ENCODE data around the gene PDIA2.
"Not testable (repeated sequence)": the region's sequence is repeated elsewhere in the genome, so short reads cannot be mapped to it uniquely, and the experiment has no call there.

Gene PDIA2

DNA sequence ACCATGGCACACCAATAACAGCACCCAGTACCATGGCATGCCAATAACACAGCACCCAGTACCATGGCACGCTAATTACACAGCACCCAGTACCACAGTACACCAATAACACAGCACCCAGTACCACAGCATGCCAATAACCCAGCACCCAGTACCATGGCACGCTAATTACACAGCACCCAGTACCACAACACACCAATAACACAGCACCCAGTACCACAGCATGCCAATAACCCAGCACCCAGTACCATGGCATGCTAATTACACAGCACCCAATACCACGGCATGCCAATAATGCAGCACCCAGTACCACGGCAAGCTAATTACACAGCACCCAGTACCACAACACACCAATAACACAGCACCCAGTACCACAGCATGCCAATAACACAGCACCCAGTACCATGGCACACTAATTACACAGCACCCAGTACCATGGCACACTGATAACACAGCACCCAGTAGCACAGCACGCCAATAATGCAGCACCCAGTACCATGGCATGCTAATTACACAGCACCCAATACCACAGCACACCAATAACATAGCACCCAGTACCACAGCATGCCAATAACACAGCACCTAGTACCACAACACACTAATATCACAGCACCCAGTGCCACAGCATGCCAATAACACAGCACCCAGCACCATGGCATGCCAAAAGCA lies 51.3 kb downstream of the PDIA2 start:
- H3K27me3 ChIP-seq (ENCODE audit: control insufficient read depth in 1 of 2, insufficient read depth in 1 of 2, low read length in 2 of 2); H3K9me3 ChIP-seq (ENCODE audit: control insufficient read depth, low read length); H3K36me3 ChIP-seq (ENCODE audit: control insufficient read depth in 1 of 2, insufficient read depth in 2 of 2, low read depth in 1 of 2, low read length in 2 of 2); H2BK5ac ChIP-seq (ENCODE audit: low read depth, low read length, poor library complexity, severe bottlenecking); H2BK12ac ChIP-seq (ENCODE audit: low read length in 2 of 2); H3K4me2 ChIP-seq (ENCODE audit: low read length, poor library complexity, severe bottlenecking); H2AK5ac ChIP-seq (ENCODE audit: low read length, severe bottlenecking); DNase-seq; H3K4ac ChIP-seq (ENCODE audit: low read depth in 1 of 2, low read length in 2 of 2); H3K27ac ChIP-seq (ENCODE audit: low read length, poor library complexity, severe bottlenecking); H3K9ac ChIP-seq (ENCODE audit: low read length); H2BK120ac ChIP-seq (ENCODE audit: low read depth, low read length); H2AFZ ChIP-seq (ENCODE audit: low read depth, low read length); H3K4me3 ChIP-seq (ENCODE audit: insufficient read depth in 1 of 2, low read depth in 1 of 2, low read length in 2 of 2): not testable (repeated sequence)
- peak overlapping the region; percentile 75 for H4K8ac ChIP-seq (ENCODE audit: low read length)
- 97% methylated on average over 5 of the region's 5 CpGs for WGBS
- peak overlapping the region in 1 of 2 experiments; percentile 44 for H3K18ac ChIP-seq (ENCODE audit: low read depth in 1 of 2, low read length in 2 of 2)
- H3K4me1 ChIP-seq (ENCODE audit: control insufficient read depth, insufficient read depth, low read depth, low read length) = peaks cover 12% of the 10 kb centered on the region
- peak overlapping the region in 1 of 2 experiments; percentile 50 for H3K14ac ChIP-seq (ENCODE audit: low read length in 2 of 2)
- peak overlapping the region in 1 of 2 experiments; percentile 0 for H3K23ac ChIP-seq (ENCODE audit: low read length in 2 of 2)
- peaks cover 41% of the 10 kb centered on the region for H3K79me1 ChIP-seq (replicated peaks; ENCODE audit: low read length, poor library complexity, severe bottlenecking)
- peak overlapping the region; percentile 56 for H4K91ac ChIP-seq (ENCODE audit: low read length)
- peak overlapping the region; percentile 40 for H2BK15ac ChIP-seq (ENCODE audit: low read depth, poor library complexity, severe bottlenecking)

DNA sequence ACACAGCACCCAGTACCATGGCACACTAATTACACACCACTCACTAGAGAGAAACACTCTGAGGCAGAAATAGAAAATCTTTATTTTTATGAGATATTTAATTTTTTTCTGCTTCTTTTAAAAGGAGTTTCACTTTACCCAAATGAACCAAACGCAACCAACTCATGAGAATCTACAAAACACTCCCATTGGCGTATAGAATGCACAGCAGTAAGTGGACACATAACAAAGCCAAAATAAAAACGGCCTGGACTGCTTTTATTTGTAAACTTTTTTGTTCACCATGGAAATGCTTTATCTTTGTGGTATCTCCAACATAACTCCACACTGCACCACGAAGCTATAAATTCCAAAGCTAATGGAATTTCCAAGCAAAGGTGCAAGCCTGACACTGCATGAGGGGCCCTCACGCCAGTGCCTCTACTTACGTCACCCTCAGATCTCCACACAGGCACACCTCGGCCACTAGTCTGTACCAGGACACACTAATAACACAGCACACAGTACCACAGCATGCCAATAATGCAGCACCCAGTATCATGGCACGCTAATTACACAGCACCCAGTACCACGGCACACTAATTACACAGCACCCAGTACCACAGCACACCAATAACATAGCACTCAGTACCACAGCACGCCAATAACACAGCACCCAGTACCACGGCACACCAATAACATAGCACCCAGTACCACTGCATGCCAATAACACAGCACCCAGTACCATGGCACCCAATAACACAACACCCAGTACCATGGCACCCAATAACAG lies 52.1 kb downstream of the PDIA2 start:
- Histone ChIP-seq H3K4me1 (ENCODE audit: control insufficient read depth, insufficient read depth, low read depth, low read length) (peaks cover 16% of the 10 kb centered on the region), H3K14ac (ENCODE audit: low read length in 2 of 2) (peak overlapping the region in 1 of 2 experiments; percentile 68), H3K18ac (ENCODE audit: low read depth in 1 of 2, low read length in 2 of 2) (peak overlapping the region in 1 of 2 experiments; percentile 61), H4K91ac (ENCODE audit: low read length) (peak overlapping the region; percentile 52), H3K4ac (ENCODE audit: low read depth in 1 of 2, low read length in 2 of 2) (peak overlapping the region in 1 of 2 experiments; percentile 9), H3K79me1 (replicated peaks; ENCODE audit: low read length, poor library complexity, severe bottlenecking) (peaks cover 43% of the 10 kb centered on the region), H4K8ac (ENCODE audit: low read length) (peak overlapping the region; percentile 78), H3K23ac (ENCODE audit: low read length in 2 of 2) (peak overlapping the region in 1 of 2 experiments; percentile 52), H2BK12ac (ENCODE audit: low read length in 2 of 2) (peak overlapping the region; percentile 59 to 85)
- DNase-seq = peak; percentile 82
- H3K36me3 ChIP-seq (ENCODE audit: control insufficient read depth in 1 of 2, insufficient read depth in 2 of 2, low read depth in 1 of 2, low read length in 2 of 2); H2AK5ac ChIP-seq (ENCODE audit: low read length, severe bottlenecking); H3K27me3 ChIP-seq (ENCODE audit: control insufficient read depth in 1 of 2, insufficient read depth in 1 of 2, low read length in 2 of 2); H2BK5ac ChIP-seq (ENCODE audit: low read depth, low read length, poor library complexity, severe bottlenecking); H2BK15ac ChIP-seq (ENCODE audit: low read depth, poor library complexity, severe bottlenecking); H3K4me2 ChIP-seq (ENCODE audit: low read length, poor library complexity, severe bottlenecking); H2AFZ ChIP-seq (ENCODE audit: low read depth, low read length); H3K4me3 ChIP-seq (ENCODE audit: insufficient read depth in 1 of 2, low read depth in 1 of 2, low read length in 2 of 2); H2BK120ac ChIP-seq (ENCODE audit: low read depth, low read length); H3K9ac ChIP-seq (ENCODE audit: low read length); H3K27ac ChIP-seq (ENCODE audit: low read length, poor library complexity, severe bottlenecking); H3K9me3 ChIP-seq (ENCODE audit: control insufficient read depth, low read length): not testable (repeated sequence)
- 82% methylated on average over 10 of the region's 11 CpGs for WGBS

DNA sequence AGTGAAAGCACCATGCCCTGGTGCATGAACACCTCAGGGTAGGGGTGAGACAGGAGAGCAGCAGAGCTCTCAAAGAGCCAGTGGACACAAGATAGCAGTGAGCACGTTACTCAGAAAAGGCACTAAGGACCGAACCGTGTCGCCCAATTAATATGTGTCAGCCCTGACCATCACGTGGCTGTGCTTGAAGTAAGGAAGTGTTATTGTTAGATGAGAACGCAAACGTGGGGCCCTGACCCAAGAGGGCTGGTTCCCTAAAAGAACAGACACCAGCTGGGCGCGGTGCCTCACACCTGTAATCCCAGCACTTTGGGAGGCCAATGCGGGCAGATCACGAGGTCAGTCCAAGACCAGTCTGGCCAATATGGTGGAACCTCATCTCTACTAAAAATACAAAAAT lies 53.3 kb downstream of the PDIA2 start:
- Histone ChIP-seq H2BK5ac (ENCODE audit: low read depth, low read length, poor library complexity, severe bottlenecking) (no peak overlapping the region), H2BK15ac (ENCODE audit: low read depth, poor library complexity, severe bottlenecking) (no peak overlapping the region), H2AFZ (ENCODE audit: low read depth, low read length) (no peak overlapping the region), H3K9ac (ENCODE audit: low read length) (no peak overlapping the region), H3K4me1 (ENCODE audit: control insufficient read depth, insufficient read depth, low read depth, low read length) (peaks cover 25% of the 10 kb centered on the region), H4K8ac (ENCODE audit: low read length) (no peak overlapping the region), H3K23ac (ENCODE audit: low read length in 2 of 2) (no peak overlapping the region), H3K18ac (ENCODE audit: low read depth in 1 of 2, low read length in 2 of 2) (no peak overlapping the region), H3K4ac (ENCODE audit: low read depth in 1 of 2, low read length in 2 of 2) (no peak overlapping the region), H2BK12ac (ENCODE audit: low read length in 2 of 2) (no peak overlapping the region), H4K91ac (ENCODE audit: low read length) (peak overlapping the region; percentile 28), H3K27ac (ENCODE audit: low read length, poor library complexity, severe bottlenecking) (no peak overlapping the region), H3K4me3 (ENCODE audit: insufficient read depth in 1 of 2, low read depth in 1 of 2, low read length in 2 of 2) (no peak overlapping the region), H3K9me3 (ENCODE audit: control insufficient read depth, low read length) (no peaks in the 10 kb centered on the region), H3K14ac (ENCODE audit: low read length in 2 of 2) (no peak overlapping the region), H3K4me2 (ENCODE audit: low read length, poor library complexity, severe bottlenecking) (no peak overlapping the region), H2BK120ac (ENCODE audit: low read depth, low read length) (no peak overlapping the region), H2AK5ac (ENCODE audit: low read length, severe bottlenecking) (no peak overlapping the region), H3K27me3 (ENCODE audit: control insufficient read depth in 1 of 2, insufficient read depth in 1 of 2, low read length in 2 of 2) (no peaks in the 10 kb centered on the region), H3K36me3 (ENCODE audit: control insufficient read depth in 1 of 2, insufficient read depth in 2 of 2, low read depth in 1 of 2, low read length in 2 of 2) (peaks cover 0 to 12% of the 10 kb centered on the region in 2 experiments), H3K79me1 (replicated peaks; ENCODE audit: low read length, poor library complexity, severe bottlenecking) (peaks cover 46% of the 10 kb centered on the region)
- no peak for DNase-seq
- WGBS = 99% methylated on average over 11 of the region's 11 CpGs
